Tibial nerve (tissue), 4 donors: ENCODE data around the gene HMGB4. TPM values are rescaled to one million over a fixed set of nuclear protein-coding genes. Genes with fewer than 3 reads are reported as not detected.

Experiments used
- DNase-seq, 2 donors: peaks; one replicate each; pipeline ENCODE4 v3.0.0-alpha.2; 2019; ENCODE audit warnings: low spot score in 2 of 2
- H3K27ac ChIP-seq, 4 donors: fragments of 200-600 bp; sonication (generic) in 3 of 4; one replicate each; pipeline ENCODE4 v1.5.1; 2017 to 2019; ENCODE audit warnings: mild to moderate bottlenecking in 1 of 4
- H3K27me3 ChIP-seq, 2 donors: fragments of 200-600 bp; sonication (generic) in 1 of 2; one replicate each; pipeline versions ENCODE4 v1.5.1 to v1.6.0; 2017 to 2019
- H3K36me3 ChIP-seq, 3 donors: fragments of 200-600 bp; sonication (generic); one replicate each; pipeline ENCODE4 v1.5.1; 2018 to 2019
- H3K4me1 ChIP-seq, 4 donors: fragments of 200-600 bp; sonication (generic) in 3 of 4; one replicate each; pipeline ENCODE4 v1.5.1; 2017 to 2019
- H3K4me3 ChIP-seq, 4 donors: fragments of 200-600 bp; sonication (generic) in 3 of 4; one replicate each; pipeline ENCODE4 v1.5.1; 2017 to 2019; ENCODE audit warnings: mild to moderate bottlenecking in 1 of 4, moderate library complexity in 1 of 4
- H3K9me3 ChIP-seq, 4 donors: fragments of 200-600 bp; sonication (generic) in 3 of 4; one replicate each; pipeline ENCODE4 v1.5.1; 2017 to 2019
- CTCF ChIP-seq, 5 experiments: fragments of 200-600 bp in 3 of 5; fragments of 450-650 bp in 2 of 5; sonication (generic) in 3 of 5; IDR thresholded peaks; one replicate each; pipeline ENCODE4 v1.5.1; 2016 to 2019; ENCODE audit warnings: antibody characterized with exemption in 5 of 5, mild to moderate bottlenecking in 3 of 5, moderate library complexity in 2 of 5
- EP300 ChIP-seq, 2 donors: sonication (generic); formaldehyde crosslinking; IDR thresholded peaks; one replicate each; pipeline ENCODE4 v1.6.1; 2017; ENCODE audit warnings: antibody characterized with exemption in 2 of 2, mild to moderate bottlenecking in 1 of 2
- POLR2A ChIP-seq, 2 donors: fragments of 450-650 bp; IDR thresholded peaks; one replicate each; pipeline ENCODE4 v1.6.1; 2017; ENCODE audit warnings: antibody characterized with exemption in 2 of 2, mild to moderate bottlenecking in 2 of 2, moderate library complexity in 2 of 2
- WGBS, 2 donors: methylation state at CpG; one replicate each; pipeline ENCODE4 v1.1.5; 2018; 5-methylcytosine and 5-hydroxymethylcytosine counted together
- total RNA-seq, 4 donors: library from RNA; depleted of rRNA; stranded (reverse); fragments of >200 nt; gene quantifications; one replicate each; pipeline ENCODE4 v1.1.0, GENCODE V29; 2016

HMGB4 gene
- total RNA-seq, 4 donors from 2014 or later: not detected

DNA sequence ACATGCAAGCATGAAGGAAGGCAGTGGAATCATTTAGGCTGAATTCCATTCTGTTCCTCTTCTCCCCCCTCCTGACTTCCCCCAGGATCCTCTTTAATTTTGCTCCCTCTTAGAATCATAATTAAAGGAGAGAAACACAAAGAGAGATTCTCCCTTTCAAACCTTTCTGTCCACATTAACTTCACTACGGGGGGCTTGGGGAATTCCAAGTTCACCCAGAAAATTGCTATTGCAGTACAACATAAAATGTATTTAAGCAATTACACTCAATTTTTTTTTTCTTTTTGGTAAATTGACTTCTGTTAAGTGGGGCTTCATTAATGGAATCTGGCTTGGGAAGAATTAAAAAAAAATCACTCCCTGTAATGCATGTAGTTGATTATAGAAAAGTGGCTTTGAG lies 13.4 kb upstream of the HMGB4 start:
- 67 to 88% methylated on average over 1 of the region's 1 CpG for WGBS, 2 donors

DNA sequence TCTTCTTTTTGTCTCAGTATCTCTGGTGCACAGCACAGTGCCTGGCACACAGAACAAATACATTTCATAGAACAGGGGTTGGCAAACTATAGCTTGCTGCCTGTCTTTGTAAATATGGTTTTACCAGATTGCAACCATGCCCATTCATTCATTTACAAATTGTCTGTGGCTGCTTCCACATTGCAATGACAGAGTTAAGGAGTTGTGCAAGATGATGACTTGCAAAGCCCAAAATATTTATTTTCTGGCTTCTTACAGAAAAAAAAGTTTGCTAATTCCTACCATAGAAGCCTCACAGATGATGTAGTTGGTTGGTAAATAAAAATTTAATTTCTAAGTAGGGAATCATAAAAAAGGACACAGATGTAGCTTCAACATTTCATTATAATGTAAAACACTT lies 11.2 kb upstream of the HMGB4 start:
- H3K4me3 ChIP-seq: no peak overlapping the region
- H3K4me1 ChIP-seq: no peaks in the 10 kb centered on the region
- no peak overlapping the region for H3K27ac ChIP-seq
- no peak for DNase-seq
- no peaks in the 10 kb centered on the region for H3K9me3 ChIP-seq
- TF ChIP-seq CTCF (IDR thresholded peaks at IDR 0.05) (no peak), EP300 (IDR thresholded peaks at IDR 0.05) (no peak), POLR2A (IDR thresholded peaks at IDR 0.05) (no peak)
- no peaks in the 10 kb centered on the region for H3K27me3 ChIP-seq
- no peaks in the 10 kb centered on the region for H3K36me3 ChIP-seq

More for the DNA sequence above, 13.4 kb upstream of the HMGB4 start:
- Histone ChIP-seq H3K4me1 (peaks cover 0 to 5% (median 0%) of the 10 kb centered on the region in 4 donors), H3K9me3 (no peaks in the 10 kb centered on the region), H3K27me3 (no peaks in the 10 kb centered on the region), H3K4me3 (no peak overlapping the region), H3K27ac (no peak overlapping the region), H3K36me3 (no peaks in the 10 kb centered on the region)
- no peak for DNase-seq
- no peak for TF ChIP-seq POLR2A (IDR thresholded peaks at IDR 0.05)
- no peak for TF ChIP-seq EP300 (IDR thresholded peaks at IDR 0.05)
- no peak for TF ChIP-seq CTCF (IDR thresholded peaks at IDR 0.05)

- Histone ChIP-seq H3K27ac (no peak overlapping the region), H3K9me3 (no peaks in the 10 kb centered on the region), H3K27me3 (no peaks in the 10 kb centered on the region), H3K4me3 (no peak overlapping the region), H3K36me3 (no peaks in the 10 kb centered on the region), H3K4me1 (no peaks in the 10 kb centered on the region)
- no peak for DNase-seq
- 38 to 46% methylated on average over 1 of the region's 1 CpG for WGBS, 2 donors
- TF ChIP-seq EP300 (IDR thresholded peaks at IDR 0.05) (no peak), POLR2A (IDR thresholded peaks at IDR 0.05) (no peak), CTCF (IDR thresholded peaks at IDR 0.05) (no peak)
Observed at GRCh38 chr1:33853431-33853830, 10.4 kb upstream of the HMGB4 start.

DNA sequence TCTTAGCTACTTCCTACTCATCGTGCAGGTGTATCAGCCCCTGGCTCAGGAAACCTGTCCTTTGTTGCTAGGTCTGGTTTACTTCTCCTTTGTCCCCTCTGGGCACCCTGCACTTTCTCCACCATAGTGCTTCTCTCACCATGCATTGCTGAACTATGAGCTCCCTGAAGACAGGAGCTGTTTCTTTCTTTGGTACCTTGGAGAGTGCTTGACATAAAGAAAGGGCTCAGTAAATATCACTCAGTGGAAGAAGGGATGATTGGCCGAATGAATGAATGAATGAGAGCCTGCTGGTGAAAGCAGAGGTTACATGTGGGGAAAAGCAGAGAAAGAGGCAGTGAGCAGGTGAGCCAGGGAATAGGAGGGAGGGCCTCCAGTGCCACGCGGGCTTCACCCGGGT lies 9.8 kb upstream of the HMGB4 start:
- no peak overlapping the region for H3K4me3 ChIP-seq
- no peaks in the 10 kb centered on the region for H3K27me3 ChIP-seq
- no peaks in the 10 kb centered on the region for H3K9me3 ChIP-seq
- H3K27ac ChIP-seq: no peak overlapping the region
- WGBS, 2 donors: 87% methylated on average over 5 of the region's 5 CpGs
- no peak for TF ChIP-seq EP300 (IDR thresholded peaks at IDR 0.05)
- no peak for TF ChIP-seq CTCF (IDR thresholded peaks at IDR 0.05)
- no peak for TF ChIP-seq POLR2A (IDR thresholded peaks at IDR 0.05)
- no peaks in the 10 kb centered on the region for H3K36me3 ChIP-seq
- DNase-seq: no peak
- no peaks in the 10 kb centered on the region for H3K4me1 ChIP-seq

DNA sequence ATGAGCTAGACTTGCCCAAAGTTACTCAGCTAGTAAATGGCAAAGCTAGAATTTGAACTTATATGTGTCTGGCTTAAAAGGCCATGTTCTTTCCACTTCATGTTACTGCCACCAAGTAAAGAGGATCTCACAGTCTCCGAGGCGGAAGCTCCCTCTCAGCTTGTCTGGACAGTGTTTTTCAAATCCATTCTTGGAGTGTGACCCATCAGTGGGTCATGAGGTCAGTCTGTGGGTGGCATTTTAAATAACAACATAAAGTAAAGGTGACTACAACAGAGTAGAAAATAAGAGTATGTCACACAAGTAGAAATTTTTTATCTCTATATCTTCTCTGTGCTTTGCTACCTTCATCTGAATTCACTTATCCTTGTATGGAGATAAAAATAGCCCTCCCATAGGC lies 3.2 kb upstream of the HMGB4 start:
- TF ChIP-seq EP300 (IDR thresholded peaks at IDR 0.05) (no peak), POLR2A (IDR thresholded peaks at IDR 0.05) (no peak), CTCF (IDR thresholded peaks at IDR 0.05) (no peak)
- 68 to 73% methylated on average over 2 of the region's 2 CpGs for WGBS, 2 donors
- H3K4me3 ChIP-seq: no peak overlapping the region

More for the DNA sequence above, 3.2 kb upstream of the HMGB4 start:
- Histone ChIP-seq H3K9me3 (no peaks in the 10 kb centered on the region), H3K36me3 (no peaks in the 10 kb centered on the region), H3K27ac (no peak overlapping the region), H3K4me1 (no peaks in the 10 kb centered on the region), H3K27me3 (no peaks in the 10 kb centered on the region)
- DNase-seq: no peak
